LNCaP clone FGC (cell line): ENCODE results near the gene PRPSAP1.

Source experiments
- DNase-seq: peaks from one replicate; pipeline ENCODE4 v3.0.0-alpha.2; 2011; ENCODE audit warnings: low read depth
- H3K4me3 ChIP-seq: 2 replicates; pipeline ENCODE4 v1.5.1; 2011; ENCODE audit warnings: mild to moderate bottlenecking, low read depth, low read length, control low read depth
- TF ChIP-seq, protein P1 (sequence below): IDR thresholded peaks from 2 replicates; pipeline ENCODE4 v1.5.1; 2012; ENCODE audit warnings: mild to moderate bottlenecking; ENCODE audit not compliant: control insufficient read depth, insufficient read depth; ENCODE audit errors: extremely low read depth

PRPSAP1 gene

DNA sequence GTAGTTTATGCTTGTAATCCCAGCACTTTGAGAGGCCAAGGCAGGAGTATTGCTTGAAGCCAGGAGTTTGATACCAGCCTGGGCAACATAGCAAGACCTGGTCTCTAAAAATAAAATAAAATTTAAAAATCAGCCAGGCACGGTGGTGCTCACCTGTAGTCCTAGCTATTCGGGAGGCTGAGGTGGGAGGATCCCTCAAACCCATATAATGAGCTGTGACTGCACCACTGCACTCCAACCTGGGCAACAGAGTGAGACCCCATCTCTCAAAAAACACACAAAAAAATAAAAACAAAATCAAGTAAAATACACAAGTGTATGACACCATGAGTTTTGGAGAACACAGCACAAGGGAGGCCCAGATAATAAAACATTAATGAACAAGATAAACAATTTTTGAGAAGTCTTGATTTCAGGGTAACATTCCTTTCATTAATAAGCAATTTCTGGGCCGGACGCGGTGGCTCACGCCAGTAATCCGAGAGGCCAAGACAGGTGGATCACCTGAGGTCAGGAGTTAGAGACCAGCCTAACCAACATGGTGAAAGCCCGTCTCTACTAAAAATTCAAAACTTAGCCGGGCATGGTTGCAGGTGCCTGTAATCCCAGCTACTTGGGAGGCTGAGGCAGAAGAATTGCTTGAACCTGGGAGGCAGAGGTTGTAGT, 17.9 kb downstream of the PRPSAP1 start:
- TF ChIP-seq, protein P1, sequence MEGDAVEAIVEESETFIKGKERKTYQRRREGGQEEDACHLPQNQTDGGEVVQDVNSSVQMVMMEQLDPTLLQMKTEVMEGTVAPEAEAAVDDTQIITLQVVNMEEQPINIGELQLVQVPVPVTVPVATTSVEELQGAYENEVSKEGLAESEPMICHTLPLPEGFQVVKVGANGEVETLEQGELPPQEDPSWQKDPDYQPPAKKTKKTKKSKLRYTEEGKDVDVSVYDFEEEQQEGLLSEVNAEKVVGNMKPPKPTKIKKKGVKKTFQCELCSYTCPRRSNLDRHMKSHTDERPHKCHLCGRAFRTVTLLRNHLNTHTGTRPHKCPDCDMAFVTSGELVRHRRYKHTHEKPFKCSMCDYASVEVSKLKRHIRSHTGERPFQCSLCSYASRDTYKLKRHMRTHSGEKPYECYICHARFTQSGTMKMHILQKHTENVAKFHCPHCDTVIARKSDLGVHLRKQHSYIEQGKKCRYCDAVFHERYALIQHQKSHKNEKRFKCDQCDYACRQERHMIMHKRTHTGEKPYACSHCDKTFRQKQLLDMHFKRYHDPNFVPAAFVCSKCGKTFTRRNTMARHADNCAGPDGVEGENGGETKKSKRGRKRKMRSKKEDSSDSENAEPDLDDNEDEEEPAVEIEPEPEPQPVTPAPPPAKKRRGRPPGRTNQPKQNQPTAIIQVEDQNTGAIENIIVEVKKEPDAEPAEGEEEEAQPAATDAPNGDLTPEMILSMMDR, result no peak
- no peak overlapping the region for H3K4me3 ChIP-seq
- DNase-seq, result no peak

DNA sequence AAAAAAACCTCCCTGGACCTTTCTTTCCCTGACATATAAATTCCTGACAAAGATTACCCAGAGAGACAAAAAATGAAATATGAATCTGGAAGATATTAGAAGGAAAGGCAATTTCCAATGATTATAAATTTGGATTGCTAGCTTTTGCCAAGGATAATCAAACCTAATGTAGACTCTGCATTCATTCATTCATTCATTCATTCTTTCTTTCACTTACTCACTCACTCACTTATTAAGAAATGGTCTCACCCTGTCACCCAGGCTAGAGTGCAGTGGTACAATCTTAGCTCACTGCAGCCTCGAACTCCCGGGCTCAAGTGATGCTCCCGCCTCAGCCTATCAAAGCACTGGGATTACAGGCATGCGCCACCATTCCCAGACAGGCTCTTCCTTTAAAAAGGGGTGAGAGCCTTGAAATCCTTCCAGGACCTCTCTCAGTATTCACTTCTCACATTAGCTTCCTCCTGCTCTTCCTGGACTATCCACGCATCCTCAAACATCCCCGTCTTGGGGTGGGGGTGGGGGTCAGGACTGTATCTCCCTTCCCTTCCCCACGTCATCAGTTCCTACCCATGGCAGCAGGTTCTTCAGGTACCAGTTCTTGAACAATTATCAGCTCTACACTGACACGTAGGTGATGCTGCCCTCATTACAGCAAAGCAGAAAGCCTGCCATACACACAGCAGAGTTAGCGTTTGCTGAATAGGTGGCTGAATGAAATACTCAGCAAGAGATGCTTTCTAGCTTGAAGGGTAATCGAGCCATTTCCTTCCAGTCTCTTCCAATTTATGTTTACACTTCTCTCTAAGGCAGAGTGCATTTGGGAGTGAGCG, 19.8 kb downstream of the PRPSAP1 start:
- DNase-seq, result no peak
- TF ChIP-seq, protein P1, result no peak
- no peak overlapping the region for H3K4me3 ChIP-seq

DNA sequence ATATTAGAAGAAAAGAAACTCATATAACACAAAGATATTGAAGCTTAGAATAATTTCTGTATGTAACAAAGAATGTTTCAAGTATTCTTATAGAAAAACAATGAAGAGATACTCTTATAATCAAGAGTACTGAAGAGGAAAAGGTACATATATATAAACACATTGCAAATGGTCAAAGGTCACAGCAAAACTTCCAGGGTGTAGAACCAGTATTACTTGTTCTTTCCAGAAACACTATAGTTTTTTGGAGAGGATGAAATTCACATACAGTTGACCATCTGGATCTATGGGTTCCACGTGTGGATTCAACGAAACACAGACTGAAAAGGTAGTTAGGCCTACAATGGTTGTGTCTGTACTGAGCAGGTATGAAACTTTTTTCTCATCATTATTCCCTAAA, 22.6 kb downstream of the PRPSAP1 start:
- DNase-seq, result peak; percentile 50
- TF ChIP-seq, protein P1, result no peak
- no peak overlapping the region for H3K4me3 ChIP-seq

DNA sequence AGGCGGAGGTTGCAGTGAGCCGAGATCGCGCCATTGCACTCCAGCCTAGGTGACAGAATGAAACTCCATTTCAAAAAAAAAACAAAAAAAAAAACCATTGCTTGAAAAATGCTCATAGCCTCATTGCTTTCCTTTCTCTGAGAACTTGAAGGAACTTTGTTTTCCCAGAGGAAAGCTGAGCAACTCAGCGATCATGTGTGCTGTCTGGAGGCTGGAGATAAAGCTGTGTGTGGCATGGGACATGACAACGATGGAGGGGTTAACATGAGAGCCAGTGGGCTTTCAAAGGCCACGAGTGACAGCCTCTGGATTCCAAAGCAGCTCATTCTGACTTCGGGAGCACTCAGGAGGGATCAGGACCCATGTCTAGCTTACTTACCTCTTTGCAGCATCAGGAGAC, 24.1 kb downstream of the PRPSAP1 start:
- no peak for DNase-seq
- no peak overlapping the region for H3K4me3 ChIP-seq
- TF ChIP-seq, protein P1, result no peak

DNA sequence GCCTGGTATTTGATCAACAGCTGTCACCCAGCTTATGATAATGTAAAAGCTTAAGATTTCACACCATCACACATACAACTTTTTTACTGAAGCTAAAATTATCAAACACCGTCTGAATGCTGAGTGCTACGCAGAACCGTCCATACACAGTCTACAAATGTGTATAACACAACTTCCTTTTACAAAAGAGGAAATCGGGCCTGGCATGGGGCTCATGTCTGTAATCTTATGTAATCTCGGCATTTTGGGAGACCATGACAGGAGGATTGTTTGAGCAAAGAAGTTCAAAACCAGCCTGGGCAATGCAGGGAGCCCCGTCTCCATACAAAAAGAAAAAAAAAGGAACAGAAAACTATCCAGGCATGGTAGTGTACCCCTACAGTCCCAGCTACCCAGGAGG, 26.0 kb downstream of the PRPSAP1 start:
- no peak overlapping the region for H3K4me3 ChIP-seq
- TF ChIP-seq, protein P1, result no peak
- no peak for DNase-seq

DNA sequence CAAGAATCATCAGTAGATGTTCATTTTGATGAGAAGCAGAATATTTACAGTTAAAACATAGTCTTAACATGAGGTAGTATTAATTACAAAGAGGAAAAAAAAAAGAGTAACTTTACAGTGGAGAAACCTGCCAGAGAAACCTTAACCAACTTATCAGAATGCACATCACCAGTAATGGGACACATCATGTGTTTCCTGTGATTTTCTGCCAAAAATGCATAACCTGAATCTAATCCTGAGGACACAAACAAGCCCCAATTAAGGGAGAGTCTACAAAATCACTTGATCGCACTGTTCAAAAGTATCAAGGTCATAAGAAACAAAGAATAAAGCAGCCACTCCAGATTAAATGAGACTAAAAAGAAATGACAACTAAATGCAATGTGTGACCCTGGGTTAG, 27.4 kb downstream of the PRPSAP1 start:
- H3K4me3 ChIP-seq, result no peak overlapping the region
- TF ChIP-seq, protein P1, result no peak
- no peak for DNase-seq
